Jurkat, Clone E6-1 (cell line): ENCODE measurements around the gene NME4.
"Not testable (repeated sequence)": the region's sequence is repeated elsewhere in the genome, so short reads cannot be mapped to it uniquely, and the experiment has no call there.

Source experiments
- DNase-seq: peaks from one replicate; pipeline ENCODE4 v3.0.0-alpha.2; 2011; ENCODE audit warnings: low read depth, low spot score
- H3K4me3 ChIP-seq: 2 replicates; pipeline ENCODE4 v1.5.1; 2011; ENCODE audit warnings: mild to moderate bottlenecking, low read length, control low read depth, moderate library complexity

NME4 gene

GRCh38 chr16:411576-412265 is 14.7 kb downstream of the NME4 start:
- H3K4me3 ChIP-seq: no peak overlapping the region
- DNase-seq: no peak

- no peak for DNase-seq
Observed at GRCh38 chr16:414395-415169, 17.6 kb downstream of the NME4 start.

DNA sequence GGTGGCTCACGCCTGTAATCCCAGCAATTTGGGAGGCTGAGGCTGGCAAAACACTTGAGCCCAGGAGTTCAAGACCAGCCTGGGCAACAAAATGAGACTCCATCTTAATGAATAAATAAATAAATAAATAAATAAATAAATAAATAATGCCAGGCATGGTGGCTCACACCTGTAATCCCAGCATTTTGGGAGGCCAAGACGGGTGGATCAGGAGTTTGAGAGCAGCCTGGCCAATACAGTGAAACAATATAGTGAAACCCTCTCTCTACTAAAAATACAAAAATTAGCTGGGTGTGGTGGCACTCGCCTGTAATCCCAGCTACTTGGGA is 18.1 kb downstream of the NME4 start:
- H3K4me3 ChIP-seq, DNase-seq: not testable (repeated sequence)

More at GRCh38 chr16:414395-415169, 17.6 kb downstream of the NME4 start:
- H3K4me3 ChIP-seq: no peak overlapping the region

- not testable (repeated sequence) for H3K4me3 ChIP-seq, DNase-seq
Observed at GRCh38 chr16:422179-422578, 25.2 kb downstream of the NME4 start.

DNA sequence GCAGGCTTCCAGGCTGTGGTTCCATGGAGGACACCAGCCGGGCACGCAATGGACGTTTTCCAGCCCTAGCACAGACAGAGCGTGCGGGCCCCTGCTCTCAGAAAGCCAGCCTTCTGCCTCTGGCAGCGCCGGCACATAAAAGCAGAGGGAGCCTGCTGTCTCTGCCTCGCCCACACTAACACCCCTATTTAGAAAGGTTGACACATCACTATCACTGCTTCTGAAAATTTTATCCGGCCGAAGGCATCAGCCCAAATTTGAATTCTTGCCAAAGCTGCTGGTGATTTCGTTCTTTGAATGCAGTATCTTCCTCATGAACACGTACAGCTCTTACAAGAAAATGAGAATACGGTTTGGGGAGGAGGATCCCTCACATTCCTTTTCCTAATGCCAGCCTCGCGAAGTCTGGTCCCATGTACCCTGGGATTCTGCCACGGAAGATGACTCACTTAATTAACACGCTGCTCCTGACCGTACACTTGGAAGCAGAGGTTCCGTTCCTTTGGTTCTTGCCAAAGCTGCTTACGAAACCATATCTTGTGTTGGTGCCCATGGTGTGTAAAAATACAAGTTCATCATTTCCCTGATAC is 27.1 kb downstream of the NME4 start:
- no peak overlapping the region for H3K4me3 ChIP-seq
- DNase-seq: no peak

DNA sequence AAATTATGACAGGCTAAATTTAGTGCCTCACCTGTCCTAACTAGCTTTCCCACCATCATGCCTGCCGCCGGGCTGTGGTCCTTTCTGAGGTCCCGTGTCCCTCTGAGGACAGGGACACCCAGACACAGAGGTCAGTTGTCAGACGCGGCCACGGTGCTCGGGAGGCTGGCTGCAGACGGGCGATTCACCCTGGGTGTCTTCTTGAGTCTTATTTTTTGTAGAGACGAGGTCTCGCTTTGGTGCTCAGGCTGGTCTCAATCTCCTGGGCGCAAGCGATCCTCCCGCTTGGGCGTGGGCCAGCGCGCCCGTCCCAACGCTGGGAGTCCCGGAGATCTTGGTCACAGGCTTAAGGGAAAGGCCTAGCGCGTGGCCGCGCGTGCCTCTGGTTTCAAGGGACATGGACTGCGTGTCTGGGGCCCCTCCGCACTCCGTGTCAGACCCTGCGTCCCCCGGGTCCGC is 27.7 kb downstream of the NME4 start:
- H3K4me3 ChIP-seq: peak overlapping the region; percentile 67
- no peak for DNase-seq

- H3K4me3 ChIP-seq: peak within 1 kb of the TSS; percentile 67
- DNase-seq: peak; percentile 79
Observed at GRCh38 chr16:425082-425718, 28.2 kb downstream of the NME4 start, which contains the start of gene RAB11FIP3. RAB11FIP3 (plus strand) TSS chr16:425649; CDS start chr16:426007, 358 bp downstream.

- H3K4me3 ChIP-seq: peak overlapping the region; percentile 67
- no peak for DNase-seq
Observed at GRCh38 chr16:425740-426114, 28.7 kb downstream of the NME4 start.

GRCh38 chr16:426115-426905 is 29.3 kb downstream of the NME4 start:
- peak overlapping the region; percentile 67 for H3K4me3 ChIP-seq
- DNase-seq: no peak

DNA sequence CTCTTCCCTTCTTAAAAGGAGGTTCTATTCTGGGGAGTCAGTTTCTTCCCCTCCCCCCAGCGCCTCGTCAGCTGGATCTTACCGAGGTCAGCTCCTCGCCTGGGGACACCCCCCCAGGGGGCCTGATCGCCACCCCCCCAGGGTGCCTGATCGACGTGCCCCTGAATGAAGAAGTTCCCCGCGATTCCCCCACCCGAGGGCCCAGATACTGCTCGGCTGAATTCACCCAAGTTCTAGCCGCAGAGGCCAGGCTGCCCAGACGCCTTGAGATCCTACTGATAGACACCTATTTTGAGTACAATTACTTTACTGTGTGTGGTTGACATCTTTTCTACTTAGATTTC is 29.9 kb downstream of the NME4 start:
- DNase-seq: no peak
- H3K4me3 ChIP-seq: peak overlapping the region; percentile 67

- no peak for DNase-seq
- H3K4me3 ChIP-seq: no peak overlapping the region
Observed at GRCh38 chr16:427250-427649, 30.3 kb downstream of the NME4 start.

DNA sequence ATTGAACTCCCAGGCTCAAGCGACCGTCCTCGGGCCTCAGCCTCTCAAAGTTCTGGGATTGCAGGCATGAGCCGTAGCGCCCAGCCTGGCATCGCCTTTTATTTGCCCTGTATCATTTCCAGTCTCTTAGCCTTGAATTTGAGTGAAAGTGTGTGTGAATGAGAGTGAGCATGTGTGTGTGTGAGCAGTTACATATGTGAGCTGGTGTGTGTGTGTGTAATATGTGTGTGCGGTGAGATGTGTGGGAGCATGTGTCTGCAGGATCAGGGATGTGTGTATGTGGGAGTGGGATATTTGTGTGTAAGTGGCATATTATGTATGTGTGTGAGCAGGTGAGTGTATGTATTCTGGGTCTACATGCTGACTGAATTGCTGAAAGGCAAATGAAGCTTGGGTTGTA is 33.9 kb downstream of the NME4 start:
- no peak overlapping the region for H3K4me3 ChIP-seq
- no peak for DNase-seq

DNA sequence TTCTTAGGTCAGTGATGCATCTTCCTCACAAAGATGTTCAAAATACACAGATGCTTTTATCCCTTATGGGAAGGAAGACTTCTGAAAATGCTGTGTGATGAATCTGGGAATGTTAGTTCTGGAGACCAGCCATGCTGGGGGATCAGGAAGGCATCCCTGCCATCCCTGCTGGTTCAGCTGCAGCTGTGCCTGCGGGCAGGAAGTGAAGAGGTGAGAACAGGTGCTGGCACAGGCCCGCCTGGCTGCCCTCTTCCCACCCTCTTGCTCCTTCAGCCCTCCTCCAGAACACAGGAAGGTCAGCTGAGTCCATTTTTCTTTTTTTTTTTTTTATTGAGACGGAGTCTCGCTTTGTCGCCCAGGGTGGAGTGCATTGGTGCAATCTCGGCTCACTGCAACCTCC is 43.6 kb downstream of the NME4 start:
- no peak for DNase-seq
- no peak overlapping the region for H3K4me3 ChIP-seq

GRCh38 chr16:441447-441846 is 44.4 kb downstream of the NME4 start:
- H3K4me3 ChIP-seq: no peak overlapping the region
- no peak for DNase-seq

DNA sequence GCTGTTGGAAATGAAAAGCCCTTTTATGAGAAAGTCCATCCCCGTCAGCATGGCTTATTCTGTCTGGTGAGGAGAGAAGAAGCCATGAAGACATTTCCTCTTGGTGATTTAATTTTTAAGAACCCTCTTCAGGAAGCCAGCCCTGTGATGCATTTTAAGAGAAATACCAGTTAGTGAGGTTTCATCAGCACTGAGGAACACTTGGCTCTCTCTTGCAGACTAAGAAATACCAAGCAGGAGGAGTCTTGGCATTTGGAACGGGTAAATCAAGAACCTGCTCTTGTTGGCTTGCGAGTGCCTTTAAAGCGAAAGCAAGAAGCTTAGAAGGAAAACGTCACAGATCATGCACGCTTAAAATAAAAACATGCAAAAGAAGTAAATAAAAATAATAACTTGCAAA is 46.0 kb downstream of the NME4 start:
- no peak overlapping the region for H3K4me3 ChIP-seq
- no peak for DNase-seq

DNA sequence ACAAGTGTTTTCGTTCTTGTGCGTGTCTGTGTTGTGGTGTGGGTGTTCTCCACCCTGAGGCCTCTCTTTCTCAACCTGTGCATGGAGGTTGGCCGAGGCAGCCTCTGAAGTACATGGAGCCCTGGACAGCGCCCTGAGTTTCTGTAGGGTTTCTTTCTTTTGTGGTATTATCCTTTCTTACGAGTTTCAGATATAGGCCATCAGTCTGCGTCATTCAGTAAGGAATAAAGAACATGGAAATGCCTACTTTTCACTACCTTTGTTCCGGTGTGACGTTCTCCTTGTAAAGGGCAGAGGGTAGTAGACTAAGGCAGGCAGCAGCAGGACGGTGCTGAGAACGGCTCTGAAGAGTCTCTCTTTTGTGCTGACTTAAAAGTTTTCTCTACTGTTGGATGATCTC is 47.0 kb downstream of the NME4 start:
- no peak overlapping the region for H3K4me3 ChIP-seq
- no peak for DNase-seq

- DNase-seq: no peak
- H3K4me3 ChIP-seq: no peak overlapping the region
Observed at GRCh38 chr16:445566-445965, 48.6 kb downstream of the NME4 start.
